Fibroblast of lung (primary cell): ENCODE data around the gene CRIP2. TPM values are rescaled to one million over a fixed set of nuclear protein-coding genes. Genes with fewer than 3 reads are reported as not detected.

ENCODE experiments used
- DNase-seq, 2 donors: peaks; one replicate each; pipeline versions ENCODE4 v3.0.0 to v3.0.0-alpha.2; 2010; ENCODE audit warnings: low read depth in 2 of 2
- H2AFZ ChIP-seq: 2 replicates; pipeline ENCODE4 v1.5.1; 2012; ENCODE audit warnings: low read length, control low read depth, inconsistent platforms
- H3K27ac ChIP-seq: 2 replicates; pipeline ENCODE4 v1.5.1; 2011; ENCODE audit warnings: low read length, control low read depth; ENCODE audit not compliant: insufficient read depth
- H3K27me3 ChIP-seq: 2 replicates; pipeline ENCODE4 v1.5.1; 2011; ENCODE audit warnings: mild to moderate bottlenecking, low read length; ENCODE audit not compliant: control insufficient read depth, insufficient read depth
- H3K36me3 ChIP-seq: 2 replicates; pipeline ENCODE4 v1.5.1; 2011; ENCODE audit warnings: low read length; ENCODE audit not compliant: control insufficient read depth, insufficient read depth
- H3K4me1 ChIP-seq: 2 replicates; pipeline ENCODE4 v1.5.1; 2011; ENCODE audit warnings: low read length; ENCODE audit not compliant: control insufficient read depth, insufficient read depth; ENCODE audit errors: extremely low read depth
- H3K4me2 ChIP-seq: 2 replicates; pipeline ENCODE4 v1.5.1; 2011; ENCODE audit warnings: low read length, control low read depth; ENCODE audit not compliant: insufficient read depth; ENCODE audit errors: extremely low read depth
- H3K4me3 ChIP-seq, 4 experiments: fragments of 200-600 bp in 1 of 4; sonication (generic) in 1 of 4; replicated peaks in 1 of 4; 2 replicates each; pipeline ENCODE4 v1.5.1; 2011 to 2016; ENCODE audit warnings: low read length in 4 of 4, low read depth in 3 of 4, mild to moderate bottlenecking in 3 of 4, control low read depth in 2 of 4, inconsistent platforms in 1 of 4, mixed read lengths in 1 of 4; ENCODE audit not compliant: insufficient read depth in 1 of 4; ENCODE audit errors: control extremely low read depth in 1 of 4
- H3K79me2 ChIP-seq: 2 replicates; pipeline ENCODE4 v1.5.1; 2012; ENCODE audit warnings: mild to moderate bottlenecking, low read length, inconsistent platforms; ENCODE audit not compliant: control insufficient read depth, insufficient read depth
- H3K9ac ChIP-seq: 2 replicates; pipeline ENCODE4 v1.5.1; 2011; ENCODE audit warnings: mild to moderate bottlenecking, low read length, control low read depth; ENCODE audit not compliant: insufficient read depth
- H3K9me3 ChIP-seq: 2 replicates; pipeline ENCODE4 v1.5.1; 2012; ENCODE audit warnings: low read depth, low read length; ENCODE audit not compliant: control insufficient read depth, insufficient read depth
- H4K20me1 ChIP-seq: 2 replicates; pipeline ENCODE4 v1.5.1; 2011; ENCODE audit warnings: low read length; ENCODE audit not compliant: control insufficient read depth, insufficient read depth; ENCODE audit errors: extremely low read depth
- CTCF ChIP-seq, 2 donors: IDR thresholded peaks in 1 of 2; conservative IDR thresholded peaks in 1 of 2; 1 replicate in 1 of 2; 2 replicates in 1 of 2; pipeline ENCODE4 v1.5.1; 2011 to 2012; ENCODE audit warnings: low read length in 2 of 2, control low read depth in 1 of 2, inconsistent platforms in 1 of 2, low read depth in 1 of 2, mild to moderate bottlenecking in 1 of 2
- EZH2 ChIP-seq: IDR thresholded peaks from 2 replicates; pipeline ENCODE4 v1.5.1; 2012; ENCODE audit warnings: low read length, control low read depth, mild to moderate bottlenecking; ENCODE audit errors: missing control alignments
- polyA plus RNA-seq, 2 donors: library from polyadenylated mRNA; depleted of rRNA in 1 of 2; stranded (reverse) in 1 of 2; unstranded in 1 of 2; fragments of >200 nt; gene quantifications; 2 replicates each; pipeline ENCODE4 v1.2.1, GENCODE V29; 2011 to 2012; ENCODE audit warnings: missing spikeins in 1 of 2
- total RNA-seq: library from RNA; depleted of rRNA; stranded (reverse); fragments of >200 nt; gene quantifications from 2 replicates; pipeline ENCODE4 v1.2.1, GENCODE V29; 2014

The CRIP2 gene
- total and polyA plus RNA-seq, 2 donors (not counting 1 experiment from before 2014, with no cell fraction given): 58.9 to 68.5 TPM

GRCh38 chr14:105525861-105526775, 51.5 kb downstream of the CRIP2 start, which contains the start of gene TMEM121:
Gene TMEM121 (plus strand): TSS chr14:105526583. CDS start chr14:105528835, 2,252 bp downstream.
- Histone ChIP-seq H3K4me2 (peak within 1 kb of the TSS; percentile 59), H3K36me3 (no peaks in the 10 kb centered on the region), H2AFZ (no peak within 1 kb of the TSS), H4K20me1 (no peaks in the 10 kb centered on the region), H3K9ac (no peak within 1 kb of the TSS), H3K27ac (no peak within 1 kb of the TSS), H3K79me2 (no peaks in the 10 kb centered on the region), H3K4me1 (no peaks in the 10 kb centered on the region), H3K27me3 (peaks cover 4% of the 10 kb centered on the region), H3K9me3 (no peaks in the 10 kb centered on the region), H3K4me3 (peak within 1 kb of the TSS; percentile 28 to 65 (median 38))
- no peak for DNase-seq
- no peak for TF ChIP-seq CTCF (conservative IDR thresholded peaks at IDR 0.05 in 1 of 2, IDR thresholded peaks at IDR 0.05 in 1 of 2; ENCODE audit: low read depth in 1 of 2, low read length in 2 of 2)
- TF ChIP-seq EZH2: peak; percentile 75

GRCh38 chr14:105526776-105527380, 52.3 kb downstream of the CRIP2 start:
- H4K20me1 ChIP-seq: no peaks in the 10 kb centered on the region
- no peak for DNase-seq
- H3K4me3 ChIP-seq: peak overlapping the region; percentile 28 to 65 (median 38)
- peak overlapping the region; percentile 59 for H3K4me2 ChIP-seq
- no peak overlapping the region for H3K27ac ChIP-seq
- no peaks in the 10 kb centered on the region for H3K4me1 ChIP-seq
- H3K9me3 ChIP-seq: no peaks in the 10 kb centered on the region
- no peak overlapping the region for H3K9ac ChIP-seq
- TF ChIP-seq EZH2: peak; percentile 60
- TF ChIP-seq CTCF (conservative IDR thresholded peaks at IDR 0.05 in 1 of 2, IDR thresholded peaks at IDR 0.05 in 1 of 2; ENCODE audit: low read depth in 1 of 2, low read length in 2 of 2): no peak
- peaks cover 4% of the 10 kb centered on the region for H3K27me3 ChIP-seq
- no peaks in the 10 kb centered on the region for H3K36me3 ChIP-seq
- no peaks in the 10 kb centered on the region for H3K79me2 ChIP-seq
- H2AFZ ChIP-seq: no peak overlapping the region

- DNase-seq: no peak
- no peak for TF ChIP-seq CTCF (conservative IDR thresholded peaks at IDR 0.05 in 1 of 2, IDR thresholded peaks at IDR 0.05 in 1 of 2; ENCODE audit: low read depth in 1 of 2, low read length in 2 of 2)
- no peak for TF ChIP-seq EZH2
- Histone ChIP-seq H2AFZ (no peak overlapping the region), H3K27me3 (peaks cover 4% of the 10 kb centered on the region), H3K4me2 (peak overlapping the region; percentile 59), H3K27ac (no peak overlapping the region), H3K4me1 (no peaks in the 10 kb centered on the region), H4K20me1 (no peaks in the 10 kb centered on the region), H3K36me3 (no peaks in the 10 kb centered on the region), H3K79me2 (no peaks in the 10 kb centered on the region), H3K4me3 (peak overlapping the region; percentile 28 to 65 (median 38)), H3K9ac (no peak overlapping the region), H3K9me3 (no peaks in the 10 kb centered on the region)
Measured at GRCh38 chr14:105527381-105527825, 52.8 kb downstream of the CRIP2 start.
